ENCODE data around the gene ANKRD55.

ANKRD55 gene

GRCh38 chr5:56166671-56167385 lies 66.3 kb downstream of the ANKRD55 start:
- TF ChIP-seq CTCF (IDR thresholded peaks at IDR 0.05; ENCODE audit: borderline replicate concordance, insufficient read depth, low read depth, low read length) = no peak
- H3K4me3 ChIP-seq (ENCODE audit: low read depth, low read length) = no peak overlapping the region

- H3K4me3 ChIP-seq (ENCODE audit: low read depth, low read length) = no peak overlapping the region
- TF ChIP-seq CTCF (IDR thresholded peaks at IDR 0.05; ENCODE audit: borderline replicate concordance, insufficient read depth, low read depth, low read length) = no peak
Observed at GRCh38 chr5:56164376-56164775, 68.8 kb downstream of the ANKRD55 start.

GRCh38 chr5:56161927-56162326 lies 71.2 kb downstream of the ANKRD55 start:
- H3K4me3 ChIP-seq (ENCODE audit: low read depth, low read length) = no peak overlapping the region
- no peak for TF ChIP-seq CTCF (IDR thresholded peaks at IDR 0.05; ENCODE audit: borderline replicate concordance, insufficient read depth, low read depth, low read length)

- no peak for TF ChIP-seq CTCF (IDR thresholded peaks at IDR 0.05; ENCODE audit: borderline replicate concordance, insufficient read depth, low read depth, low read length)
- H3K4me3 ChIP-seq (ENCODE audit: low read depth, low read length) = no peak overlapping the region
Observed at GRCh38 chr5:56161439-56161823, 71.7 kb downstream of the ANKRD55 start.

- H3K4me3 ChIP-seq (ENCODE audit: low read depth, low read length) = no peak overlapping the region
- no peak for TF ChIP-seq CTCF (IDR thresholded peaks at IDR 0.05; ENCODE audit: borderline replicate concordance, insufficient read depth, low read depth, low read length)
Observed at GRCh38 chr5:56160723-56161438, 72.2 kb downstream of the ANKRD55 start.

GRCh38 chr5:56159521-56159947 lies 73.6 kb downstream of the ANKRD55 start:
- H3K4me3 ChIP-seq (ENCODE audit: low read depth, low read length) = no peak overlapping the region
- TF ChIP-seq CTCF (IDR thresholded peaks at IDR 0.05; ENCODE audit: borderline replicate concordance, insufficient read depth, low read depth, low read length) = no peak

Measured in GM12875 (cell line).